RKO (cell line): ENCODE results near the gene STARD7.
"Not testable (repeated sequence)": the region's sequence is repeated elsewhere in the genome, so short reads cannot be mapped to it uniquely, and the experiment has no call there.

ENCODE experiments used
- DNase-seq: peaks from one replicate; pipeline ENCODE4 v3.0.0-alpha.2; 2016; ENCODE audit warnings: low spot score

The STARD7 gene

GRCh38 chr2:96148410-96149217 lies 60.0 kb downstream of the STARD7 start:
- DNase-seq = peak; percentile 91

DNA sequence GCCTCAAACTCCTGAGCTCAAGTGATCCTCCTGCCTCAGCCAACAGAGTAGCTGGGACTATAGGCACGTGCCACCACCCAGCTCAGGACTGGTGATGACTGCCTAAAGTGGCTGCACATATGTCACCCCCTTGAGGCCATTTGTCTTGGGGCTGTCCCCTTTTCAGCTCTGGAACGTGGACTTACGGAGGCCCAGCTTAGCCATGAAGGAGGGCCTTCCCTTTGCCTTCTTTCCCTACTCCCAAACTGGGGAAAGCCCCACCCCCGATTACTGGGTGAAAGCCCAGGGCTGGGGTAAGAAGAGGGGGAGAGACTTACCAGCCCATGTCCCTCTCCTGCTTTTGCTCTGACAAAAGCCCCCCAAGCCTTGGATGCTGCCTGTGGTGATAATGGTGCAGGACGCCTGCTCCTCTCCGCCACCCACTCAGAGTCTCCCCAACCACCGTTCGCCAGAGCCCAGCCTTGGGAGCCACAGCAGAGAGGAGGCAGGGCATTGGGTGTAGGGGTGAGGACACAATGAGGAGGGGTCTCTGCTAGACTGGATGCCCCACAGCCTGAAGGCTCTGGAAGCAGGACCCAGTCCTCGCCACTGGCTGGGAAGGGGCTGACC lies 60.9 kb downstream of the STARD7 start:
- no peak for DNase-seq

DNA sequence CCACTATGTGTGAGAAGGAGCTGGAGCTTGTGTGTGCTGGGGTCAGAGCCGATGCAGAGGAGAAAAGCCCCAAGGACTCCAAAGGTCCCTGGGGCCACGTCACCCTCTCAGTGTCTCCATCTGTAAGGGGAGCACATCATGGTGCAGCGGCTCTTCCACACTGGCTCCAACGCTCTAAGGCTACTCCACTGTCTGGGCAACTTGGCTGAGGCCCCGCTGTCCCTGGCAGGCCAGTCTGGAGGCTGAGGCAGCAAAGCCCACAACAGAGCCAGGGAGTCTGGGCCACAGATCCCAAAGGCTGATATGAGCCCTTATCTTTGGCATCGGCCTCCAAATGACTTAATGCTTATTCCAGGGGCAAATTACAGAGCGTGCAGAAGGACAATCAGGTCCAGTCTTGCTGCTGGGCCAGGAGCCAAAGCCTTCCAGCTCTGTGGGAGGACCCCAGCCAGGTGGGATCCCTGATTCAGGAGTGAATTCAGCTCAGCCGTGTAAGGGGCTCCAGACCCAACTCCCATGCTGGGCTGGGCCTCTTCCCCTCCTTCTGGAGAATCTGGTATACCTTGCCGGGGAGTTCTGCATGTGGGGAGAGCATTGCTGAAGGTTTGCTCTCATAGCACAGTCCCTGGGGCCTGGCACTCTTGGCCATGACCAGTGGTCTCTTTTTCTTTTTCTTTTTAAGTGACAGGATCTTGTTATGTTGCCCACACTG lies 61.6 kb downstream of the STARD7 start:
- DNase-seq = no peak

DNA sequence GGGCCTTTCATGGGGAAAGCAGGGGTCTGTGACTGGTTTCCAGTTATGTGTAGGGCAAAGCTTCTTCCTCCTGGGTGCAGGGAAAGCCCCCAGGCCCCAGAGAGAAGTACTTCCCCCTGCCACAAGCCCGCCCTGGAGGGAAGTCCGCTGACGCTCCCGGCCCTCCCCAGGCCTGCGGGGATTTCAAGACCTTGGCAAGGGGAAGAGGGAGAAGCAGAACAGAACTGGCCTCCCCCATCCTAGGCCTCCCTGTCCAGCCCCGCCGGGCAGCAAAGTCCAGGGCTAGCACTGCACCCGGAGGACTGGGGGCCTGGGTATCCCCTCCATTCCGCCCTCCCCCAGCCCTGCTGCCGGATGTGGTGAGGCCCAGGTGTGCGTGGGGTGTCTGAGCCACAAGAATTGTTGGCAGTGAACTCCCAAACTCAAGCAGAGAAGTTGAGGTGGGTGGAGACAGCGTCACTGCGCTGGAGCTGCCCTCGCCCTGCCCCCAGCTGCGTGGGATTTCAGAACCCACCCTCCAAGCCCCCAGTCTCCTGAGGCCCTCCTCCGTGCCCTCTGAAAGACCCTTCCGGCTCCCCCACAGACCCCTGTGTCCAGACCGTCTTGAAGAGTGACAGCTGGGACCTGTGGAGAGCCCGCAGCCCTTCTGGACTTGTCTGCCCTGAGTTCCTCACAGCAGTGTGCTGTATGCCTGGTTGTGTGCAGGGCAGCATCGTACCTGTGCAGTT lies 62.3 kb downstream of the STARD7 start:
- DNase-seq = no peak

DNA sequence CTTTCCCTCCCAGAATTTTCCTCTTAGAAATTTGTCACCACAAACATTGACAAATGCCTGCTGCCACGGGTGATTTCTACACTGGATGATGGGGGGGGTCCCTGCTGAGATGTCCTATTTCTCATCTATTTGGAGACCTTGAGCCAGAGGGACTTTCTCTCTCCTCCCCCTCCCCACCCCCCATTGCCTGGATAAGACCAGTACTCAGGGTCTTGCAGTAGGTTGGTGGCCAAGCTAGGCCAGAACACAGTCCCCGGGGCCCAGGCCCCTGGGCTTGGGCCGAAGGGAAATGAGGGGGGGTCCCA lies 62.8 kb downstream of the STARD7 start:
- DNase-seq = no peak

DNA sequence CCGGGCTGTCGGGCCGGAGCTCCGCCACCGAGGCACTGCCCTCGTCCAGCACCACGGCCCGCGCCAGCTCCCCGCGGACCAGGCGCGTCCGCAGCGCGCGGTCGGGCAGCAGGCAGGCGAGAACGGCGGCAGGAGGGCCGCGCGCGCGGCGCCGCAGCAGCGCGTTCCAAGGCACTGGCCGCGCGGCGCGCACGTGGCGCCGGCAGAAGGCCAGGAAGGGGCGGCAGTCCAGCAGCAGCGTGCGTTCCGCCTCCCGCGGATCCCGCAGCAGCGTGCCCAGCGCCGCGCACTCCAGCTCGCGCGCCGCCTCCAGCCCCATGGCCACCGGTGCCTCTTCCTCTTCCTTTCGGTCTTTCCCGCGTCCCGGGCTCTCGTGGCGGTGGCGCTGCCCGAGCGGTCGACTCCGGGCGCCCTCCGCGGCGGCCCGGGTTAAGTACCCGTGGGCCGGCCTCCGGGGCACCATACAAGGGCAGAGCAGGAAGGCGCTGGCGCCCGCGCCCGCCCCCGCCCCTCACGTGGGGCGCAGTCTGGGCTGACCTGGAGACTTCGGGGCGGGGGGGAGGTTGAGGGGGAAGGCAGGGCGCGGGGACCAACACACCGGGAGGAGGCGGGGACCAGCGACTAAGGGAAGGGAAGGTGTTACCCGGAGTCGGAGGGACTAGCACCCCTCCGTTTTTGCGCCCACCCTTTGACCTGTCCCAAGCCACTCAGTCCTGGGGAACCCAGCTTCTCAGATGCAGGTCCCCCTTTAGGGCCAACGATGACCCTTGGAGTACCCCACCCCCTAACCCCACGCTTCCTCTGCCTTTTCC lies 63.4 kb downstream of the STARD7 start, which contains the start of gene DUSP2:
Gene DUSP2 (minus strand): TSS at position 405 of the 812 bp plus-strand sequence. CDS start 86 bp downstream, at position 319.
- DNase-seq = peak; percentile 89

- no peak for DNase-seq
Observed at GRCh38 chr2:96144481-96145035, 64.1 kb downstream of the STARD7 start.

- peak; percentile 58 for DNase-seq
Observed at GRCh38 chr2:96143848-96144480, 64.7 kb downstream of the STARD7 start.

DNA sequence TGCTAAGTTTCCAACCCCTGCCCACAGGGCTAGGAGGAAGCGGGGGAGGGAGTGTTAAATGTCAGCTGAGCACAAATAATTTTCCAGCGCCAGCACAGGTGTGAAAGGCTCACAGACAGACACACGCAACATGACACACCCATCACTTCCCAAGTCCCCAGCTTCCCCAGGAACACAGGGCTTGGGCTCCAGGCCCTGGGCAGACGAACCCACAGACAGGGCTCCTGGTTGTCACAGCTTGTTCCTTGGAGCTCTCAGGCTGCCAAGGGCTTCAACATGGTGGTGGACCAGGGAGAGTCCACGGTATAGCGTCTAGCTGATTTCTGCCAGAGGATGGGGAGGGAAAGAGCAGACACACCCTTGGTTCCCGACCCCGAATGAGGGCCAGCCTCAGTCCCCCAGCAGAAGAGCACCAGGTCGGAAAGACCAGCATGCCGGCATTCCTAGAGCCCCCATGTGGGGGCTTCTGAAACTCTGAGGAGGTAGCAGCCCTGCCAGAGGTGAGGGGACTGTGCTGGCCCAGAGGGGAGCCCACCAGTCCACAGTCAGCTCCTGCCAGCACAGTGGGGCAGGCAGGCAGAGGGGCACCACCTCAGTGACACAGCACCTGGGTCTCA lies 65.3 kb downstream of the STARD7 start:
- DNase-seq = no peak

GRCh38 chr2:96142217-96143113 lies 66.2 kb downstream of the STARD7 start:
- no peak for DNase-seq

GRCh38 chr2:96141624-96141967 lies 67.0 kb downstream of the STARD7 start:
- not testable (repeated sequence) for DNase-seq

DNA sequence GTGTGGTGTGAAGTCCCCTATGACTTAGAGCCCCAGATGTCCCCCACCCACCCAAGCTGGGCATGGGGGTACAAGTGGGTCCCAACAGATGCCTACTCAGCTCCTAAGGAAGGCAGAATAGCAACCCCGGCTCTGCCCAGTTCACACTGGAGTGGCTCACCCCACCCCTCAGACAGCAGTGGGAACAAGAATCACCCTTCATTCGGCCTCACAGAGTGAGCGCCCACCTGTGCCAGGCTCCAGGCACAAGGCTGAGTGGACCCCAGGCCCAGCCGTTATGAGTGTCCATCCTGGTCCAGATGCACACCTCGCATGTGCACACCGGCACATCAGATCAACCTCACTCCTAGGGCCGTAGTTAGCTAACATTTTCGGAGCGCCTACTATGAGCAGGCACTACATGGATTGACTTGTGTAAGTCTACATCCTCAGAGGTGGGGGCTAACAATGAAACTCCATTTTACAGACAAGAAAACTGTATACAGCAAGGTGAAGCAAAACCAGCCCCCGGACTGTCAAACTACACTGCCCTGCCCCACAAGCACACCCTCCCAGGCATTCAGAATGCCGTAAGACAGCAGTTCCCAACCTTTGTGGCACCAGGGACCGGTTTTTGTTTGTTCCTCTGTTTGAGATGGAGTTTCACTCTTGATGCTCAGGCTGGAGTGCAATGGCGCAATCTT lies 67.5 kb downstream of the STARD7 start:
- no peak for DNase-seq

DNA sequence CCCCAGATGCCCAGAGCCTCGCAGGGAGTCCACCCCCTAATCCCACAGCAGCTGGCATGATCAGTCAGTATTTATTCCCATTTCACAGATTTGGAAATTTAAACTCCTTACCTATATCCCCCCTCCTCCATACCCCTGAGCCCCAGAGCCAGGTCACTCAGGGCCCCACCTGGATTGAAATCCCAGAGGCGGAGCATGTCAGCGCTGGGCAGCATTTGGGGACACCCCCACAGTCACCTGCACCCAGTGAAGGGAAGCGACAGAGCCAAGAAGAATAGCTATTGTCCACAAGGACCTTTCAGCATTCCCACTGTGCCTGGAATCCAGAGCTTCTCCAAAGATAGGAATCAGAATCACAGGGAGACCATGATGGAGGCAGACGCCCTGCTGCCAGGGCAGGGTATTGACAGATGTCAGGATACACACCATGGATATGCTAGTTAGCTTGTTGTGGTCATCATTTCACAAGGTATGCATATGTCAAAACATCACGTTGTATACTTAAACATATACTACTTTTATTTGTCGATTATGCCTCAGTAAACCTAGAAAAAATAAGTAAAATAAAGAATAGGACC lies 69.4 kb downstream of the STARD7 start:
- DNase-seq = no peak

DNA sequence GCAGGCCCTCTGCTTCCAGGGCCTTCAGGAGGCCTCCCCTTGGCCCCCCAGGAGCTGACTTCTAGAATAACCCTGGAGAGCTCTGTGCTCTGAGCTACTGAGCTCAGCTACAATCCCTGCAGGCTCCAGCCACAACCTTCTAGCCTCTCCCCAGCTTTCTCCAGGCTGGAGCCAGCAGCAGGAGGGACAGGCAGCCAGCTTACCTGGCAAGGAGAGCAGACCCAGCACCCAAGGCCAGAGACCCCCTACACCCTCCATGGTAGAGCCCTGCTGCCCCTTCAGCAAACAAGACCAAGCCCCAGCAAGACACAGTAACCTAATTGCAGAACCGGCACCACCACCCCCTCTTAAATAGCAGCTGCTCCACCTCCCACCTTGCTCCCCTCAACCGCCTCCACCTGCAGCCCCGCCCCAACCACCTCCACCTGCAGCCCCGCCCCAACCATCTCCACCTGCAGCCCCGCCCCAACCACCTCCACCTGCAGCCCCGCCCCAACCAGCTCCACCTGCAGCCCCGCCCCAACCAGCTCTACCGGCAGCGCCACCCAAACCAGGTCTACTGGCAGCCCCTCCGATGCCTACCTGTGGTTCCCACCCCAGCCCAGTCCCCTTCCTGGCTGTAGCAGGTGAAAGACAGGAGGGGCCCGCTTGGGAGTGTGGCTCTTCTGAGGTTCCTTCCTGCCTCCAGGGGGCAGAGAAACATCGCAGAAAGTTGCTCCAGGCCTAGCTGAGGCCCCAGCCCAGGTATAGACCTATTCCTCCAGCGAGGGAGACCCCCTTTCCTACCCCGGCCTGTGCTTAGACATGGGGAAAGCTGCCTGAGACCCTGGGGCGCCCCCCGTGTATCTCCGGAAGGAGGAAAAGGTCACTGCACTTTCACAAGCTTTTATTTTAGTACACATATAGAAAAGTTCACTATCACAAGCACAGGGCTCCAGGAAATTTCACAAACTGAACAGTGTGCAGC lies 70.2 kb downstream of the STARD7 start, which contains the start of gene ASTL:
Gene ASTL (minus strand): TSS at position 324 of the 967 bp plus-strand sequence. CDS start 66 bp downstream, at position 258.
- DNase-seq = no peak

DNA sequence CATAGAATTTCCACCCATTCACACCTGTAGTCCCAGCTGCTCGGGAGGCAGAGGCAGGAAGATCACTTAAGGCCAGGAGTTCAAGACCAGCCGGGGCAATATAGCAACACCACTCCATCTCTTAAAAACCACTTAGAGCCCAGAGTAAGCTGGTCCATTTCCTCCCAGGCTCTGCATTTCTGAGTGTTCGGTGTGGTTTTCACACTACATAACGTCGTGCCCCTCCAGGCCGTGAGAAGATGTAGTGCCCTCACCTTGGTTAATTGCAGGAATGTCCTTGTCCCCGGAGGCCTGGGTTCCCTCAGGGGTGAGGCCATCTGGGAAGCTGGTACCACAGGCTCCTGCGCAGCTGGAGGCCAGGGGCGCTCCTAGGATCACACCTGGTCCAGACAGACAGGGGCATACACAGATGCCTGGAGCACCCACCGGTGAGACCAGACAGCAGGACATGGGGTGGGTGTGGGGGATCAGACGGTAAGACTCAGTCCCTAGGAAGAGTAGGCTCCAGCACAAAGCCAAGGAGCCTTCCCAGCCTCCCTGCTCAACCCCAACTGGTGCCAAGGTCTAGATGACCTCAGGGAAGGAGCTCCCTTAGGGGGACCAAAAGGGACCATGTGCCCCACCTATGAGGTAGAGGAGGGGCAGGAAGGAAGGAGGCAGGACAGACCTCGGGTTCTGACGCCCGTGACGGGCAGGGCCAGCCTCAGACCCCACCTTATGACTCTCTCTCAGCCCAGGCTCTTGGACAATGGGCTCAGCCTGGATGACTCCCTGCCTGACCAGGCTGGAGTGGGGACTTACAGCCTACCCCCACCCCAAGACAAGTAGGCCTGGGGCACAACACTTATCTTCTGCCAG lies 71.1 kb downstream of the STARD7 start:
- no peak for DNase-seq

- no peak for DNase-seq
Observed at GRCh38 chr2:96136129-96136720, 72.4 kb downstream of the STARD7 start.
